GM21723 (cell line): ENCODE results near the gene ARVCF.
"Not testable (repeated sequence)": the region's sequence is repeated elsewhere in the genome, so short reads cannot be mapped to it uniquely, and the experiment has no call there.

ENCODE experiments used
- ATAC-seq: cut with Tn5 transposase; IDR thresholded peaks from one replicate; pipeline ENCODE4 v1.9.1; 2021; ENCODE audit warnings: mild to moderate bottlenecking, moderate library complexity; ENCODE audit not compliant: unreplicated experiment

Gene ARVCF

GRCh38 chr22:19940536-19941364 lies 75.9 kb downstream of the ARVCF start:
- ATAC-seq, result no peak

GRCh38 chr22:19937616-19938473 lies 78.8 kb downstream of the ARVCF start:
- ATAC-seq, result no peak

- ATAC-seq, result no peak
Observed at GRCh38 chr22:19936513-19936912, 80.1 kb downstream of the ARVCF start.

- ATAC-seq, result not testable (repeated sequence)
Observed at GRCh38 chr22:19935123-19935718, 81.4 kb downstream of the ARVCF start.

DNA sequence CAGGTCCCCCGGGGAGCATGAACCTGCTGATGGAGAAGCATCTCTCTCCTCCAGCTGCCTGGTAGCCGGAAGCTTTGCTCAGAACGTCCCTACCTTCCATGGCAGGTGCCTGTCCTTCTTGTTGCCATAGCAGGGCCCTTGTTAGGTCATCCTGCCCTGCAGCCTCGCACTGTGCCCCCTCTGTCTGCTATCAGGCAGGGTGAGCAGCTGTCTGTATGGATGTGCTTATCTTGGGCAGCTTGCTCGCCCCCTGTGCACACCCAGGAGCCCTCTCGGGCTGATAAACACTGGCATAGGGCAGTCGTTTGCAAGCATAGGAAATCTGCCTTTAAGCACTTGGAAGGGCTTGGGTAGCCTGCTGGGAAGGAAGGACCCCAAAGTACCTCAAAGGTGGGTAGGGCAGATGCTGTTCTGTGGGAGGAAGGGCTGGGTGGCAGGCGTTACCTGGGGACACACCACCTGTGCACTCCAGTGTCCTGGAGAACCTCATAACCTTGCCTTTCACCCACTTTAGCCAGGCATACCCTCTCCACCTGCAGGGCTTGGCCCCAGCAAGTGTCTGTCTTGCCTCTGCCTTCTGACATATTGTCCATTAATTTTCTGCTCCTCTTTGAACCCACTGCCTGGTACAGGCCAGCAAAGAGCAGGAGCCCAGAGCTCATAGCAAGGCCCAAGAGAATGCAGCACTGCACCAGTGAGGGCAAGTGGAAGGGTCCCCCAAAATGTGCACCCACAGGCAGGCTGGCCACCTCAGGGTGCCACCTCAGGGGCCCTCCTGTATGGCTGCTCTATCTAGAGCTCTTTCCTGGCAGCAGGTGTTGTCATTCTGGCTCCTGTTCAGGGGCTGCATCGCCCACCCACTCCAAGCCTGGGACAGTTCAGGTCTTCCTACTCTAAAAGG lies 83.0 kb downstream of the ARVCF start:
- no peak for ATAC-seq

- no peak for ATAC-seq
Observed at GRCh38 chr22:19932367-19933206, 84.0 kb downstream of the ARVCF start.

DNA sequence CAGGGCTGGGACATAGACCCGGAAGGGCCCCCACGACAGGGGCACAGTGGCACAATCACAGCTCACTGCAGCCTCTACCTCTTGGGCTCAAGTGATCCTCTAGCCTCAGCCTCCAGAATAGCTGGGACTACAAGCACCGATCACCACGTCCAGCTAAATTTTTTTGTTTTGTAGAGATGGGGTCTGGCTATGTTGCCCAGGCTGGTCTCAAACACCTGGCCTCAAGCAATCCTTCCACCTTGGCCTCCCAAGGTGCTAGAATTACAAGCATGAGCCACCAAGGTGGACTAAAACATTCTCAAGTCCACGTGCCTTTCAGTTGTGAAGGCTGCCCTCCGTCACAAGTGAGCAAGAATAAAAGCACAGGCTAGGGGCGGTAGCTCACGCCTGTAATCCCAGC lies 85.1 kb downstream of the ARVCF start:
- no peak for ATAC-seq

DNA sequence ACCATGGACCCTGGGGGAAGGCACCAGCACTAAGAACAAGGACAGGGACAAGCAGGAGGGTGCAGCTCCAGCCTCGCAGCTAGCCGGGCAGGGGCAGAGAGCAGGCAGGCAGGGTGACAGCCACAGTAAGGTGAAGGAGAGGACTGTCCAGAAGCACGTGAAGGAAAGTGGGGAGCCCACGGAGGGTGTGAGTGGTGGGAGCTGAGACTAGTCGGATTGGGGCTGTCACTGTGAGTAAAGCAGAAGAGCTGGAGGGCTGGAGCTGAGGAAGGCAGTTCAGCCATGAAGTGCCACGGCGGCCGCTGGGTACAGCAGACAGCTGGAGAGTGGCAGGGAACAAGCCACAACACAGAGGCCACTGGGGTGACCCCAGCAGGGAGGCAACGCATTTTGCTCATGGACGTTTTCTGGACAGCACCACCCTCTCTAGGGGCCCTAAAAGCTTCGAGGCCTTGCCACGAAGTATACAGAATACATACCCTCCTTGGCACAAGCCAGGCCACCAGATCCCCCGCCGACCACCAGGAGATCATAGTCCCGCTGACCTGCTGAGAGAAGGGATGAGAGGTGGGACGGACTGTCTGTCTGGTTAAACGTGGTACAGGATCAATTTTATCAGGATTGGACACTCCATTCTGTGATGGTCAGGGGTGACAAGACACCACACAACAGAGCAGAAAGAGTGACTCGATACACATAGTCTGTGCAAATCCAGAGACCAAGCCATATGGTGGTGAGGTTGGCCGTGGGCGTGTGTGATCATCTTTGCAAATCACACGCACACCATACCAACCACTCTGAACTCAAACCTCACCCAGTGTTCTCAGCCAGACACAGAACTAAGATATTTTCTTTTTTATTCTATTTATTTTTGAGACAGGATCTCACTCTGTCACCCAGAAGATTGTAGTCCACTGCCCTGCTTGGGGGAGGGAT lies 85.8 kb downstream of the ARVCF start:
- no peak for ATAC-seq

- ATAC-seq, result no peak
Observed at GRCh38 chr22:19929586-19930550, 86.8 kb downstream of the ARVCF start.

GRCh38 chr22:19928207-19928606 lies 88.4 kb downstream of the ARVCF start:
- no peak for ATAC-seq

DNA sequence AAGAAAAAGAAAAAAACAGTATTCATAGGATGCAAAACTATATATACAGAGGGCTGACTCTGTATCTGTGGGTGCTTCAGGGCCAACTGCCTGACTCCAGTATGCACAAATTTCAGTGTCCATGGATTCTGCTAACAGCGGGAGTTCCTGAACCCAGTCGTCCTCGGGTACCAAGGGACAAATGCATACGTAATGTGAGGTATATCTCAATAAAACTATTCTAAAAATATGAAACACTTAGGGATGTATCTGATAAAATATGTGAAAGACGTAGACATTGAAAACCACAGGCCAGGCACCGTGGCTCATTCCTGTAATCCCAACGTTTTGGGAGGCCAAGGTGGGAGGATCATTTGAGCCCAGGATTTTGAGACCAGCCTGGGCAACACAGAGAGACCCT lies 88.9 kb downstream of the ARVCF start:
- no peak for ATAC-seq

DNA sequence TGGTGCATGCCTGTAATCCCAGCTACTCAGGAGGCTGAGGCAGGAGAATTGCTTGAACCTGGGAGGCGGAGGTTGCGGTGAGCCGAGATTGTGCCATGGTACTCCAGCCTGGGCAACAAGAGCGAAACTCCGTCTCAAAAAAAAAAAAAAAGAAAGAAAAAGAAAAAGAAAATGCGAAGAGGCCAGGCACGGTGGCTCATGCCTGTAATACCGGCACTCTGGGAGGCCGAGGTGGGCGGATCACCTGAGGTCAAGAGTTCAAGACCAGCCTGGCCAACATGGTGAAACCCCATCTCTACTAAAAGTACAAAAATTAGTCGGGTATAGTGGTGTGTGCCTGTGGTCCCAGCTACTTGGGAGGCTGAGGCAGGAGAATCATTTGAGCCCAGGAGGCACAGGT lies 90.6 kb downstream of the ARVCF start:
- not testable (repeated sequence) for ATAC-seq

GRCh38 chr22:19923914-19924513 lies 92.6 kb downstream of the ARVCF start:
- no peak for ATAC-seq

GRCh38 chr22:19921544-19922081 lies 95.0 kb downstream of the ARVCF start:
- no peak for ATAC-seq
